ENCODE measurements around the gene DMAC1.

DNA sequence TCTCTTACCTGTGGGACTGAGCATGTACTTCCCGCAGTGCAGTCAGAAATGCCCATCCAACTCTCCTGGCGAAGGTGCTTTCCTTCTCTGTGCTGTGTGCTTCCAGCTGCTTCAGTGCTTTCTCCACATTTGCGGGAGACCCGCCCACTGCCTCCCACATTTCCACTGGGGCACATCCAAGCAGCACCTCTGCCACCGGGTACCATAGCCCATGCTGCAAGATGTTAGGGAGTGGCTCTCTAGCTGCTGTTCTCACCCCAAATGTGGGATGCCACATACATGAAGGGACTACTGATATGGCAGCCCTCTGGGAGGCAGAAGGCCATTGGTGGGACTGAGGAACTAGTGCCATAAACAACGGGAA lies 8.8 kb downstream of the DMAC1 start:
- TF ChIP-seq, protein P1, sequence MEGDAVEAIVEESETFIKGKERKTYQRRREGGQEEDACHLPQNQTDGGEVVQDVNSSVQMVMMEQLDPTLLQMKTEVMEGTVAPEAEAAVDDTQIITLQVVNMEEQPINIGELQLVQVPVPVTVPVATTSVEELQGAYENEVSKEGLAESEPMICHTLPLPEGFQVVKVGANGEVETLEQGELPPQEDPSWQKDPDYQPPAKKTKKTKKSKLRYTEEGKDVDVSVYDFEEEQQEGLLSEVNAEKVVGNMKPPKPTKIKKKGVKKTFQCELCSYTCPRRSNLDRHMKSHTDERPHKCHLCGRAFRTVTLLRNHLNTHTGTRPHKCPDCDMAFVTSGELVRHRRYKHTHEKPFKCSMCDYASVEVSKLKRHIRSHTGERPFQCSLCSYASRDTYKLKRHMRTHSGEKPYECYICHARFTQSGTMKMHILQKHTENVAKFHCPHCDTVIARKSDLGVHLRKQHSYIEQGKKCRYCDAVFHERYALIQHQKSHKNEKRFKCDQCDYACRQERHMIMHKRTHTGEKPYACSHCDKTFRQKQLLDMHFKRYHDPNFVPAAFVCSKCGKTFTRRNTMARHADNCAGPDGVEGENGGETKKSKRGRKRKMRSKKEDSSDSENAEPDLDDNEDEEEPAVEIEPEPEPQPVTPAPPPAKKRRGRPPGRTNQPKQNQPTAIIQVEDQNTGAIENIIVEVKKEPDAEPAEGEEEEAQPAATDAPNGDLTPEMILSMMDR (IDR thresholded peaks at IDR 0.05; ENCODE audit: borderline replicate concordance, extremely low read depth, low read length, poor library complexity, severe bottlenecking) = no peak
- TF ChIP-seq EZH2 (IDR thresholded peaks at IDR 0.05; ENCODE audit: borderline replicate concordance, low read depth, low read length, severe bottlenecking) = no peak

Measured in DND-41 (cell line).